ENCODE results near the gene CGAS. TPM values are rescaled to one million over a fixed set of nuclear protein-coding genes. Genes with fewer than 3 reads are reported as not detected.
A peak's percentile ranks its signal among the peaks of the same experiment; 100 is the strongest.

Gene CGAS
- total RNA-seq, 6 experiments from 2014 or later = 0.37 to 1.1 (median 0.78) TPM

DNA sequence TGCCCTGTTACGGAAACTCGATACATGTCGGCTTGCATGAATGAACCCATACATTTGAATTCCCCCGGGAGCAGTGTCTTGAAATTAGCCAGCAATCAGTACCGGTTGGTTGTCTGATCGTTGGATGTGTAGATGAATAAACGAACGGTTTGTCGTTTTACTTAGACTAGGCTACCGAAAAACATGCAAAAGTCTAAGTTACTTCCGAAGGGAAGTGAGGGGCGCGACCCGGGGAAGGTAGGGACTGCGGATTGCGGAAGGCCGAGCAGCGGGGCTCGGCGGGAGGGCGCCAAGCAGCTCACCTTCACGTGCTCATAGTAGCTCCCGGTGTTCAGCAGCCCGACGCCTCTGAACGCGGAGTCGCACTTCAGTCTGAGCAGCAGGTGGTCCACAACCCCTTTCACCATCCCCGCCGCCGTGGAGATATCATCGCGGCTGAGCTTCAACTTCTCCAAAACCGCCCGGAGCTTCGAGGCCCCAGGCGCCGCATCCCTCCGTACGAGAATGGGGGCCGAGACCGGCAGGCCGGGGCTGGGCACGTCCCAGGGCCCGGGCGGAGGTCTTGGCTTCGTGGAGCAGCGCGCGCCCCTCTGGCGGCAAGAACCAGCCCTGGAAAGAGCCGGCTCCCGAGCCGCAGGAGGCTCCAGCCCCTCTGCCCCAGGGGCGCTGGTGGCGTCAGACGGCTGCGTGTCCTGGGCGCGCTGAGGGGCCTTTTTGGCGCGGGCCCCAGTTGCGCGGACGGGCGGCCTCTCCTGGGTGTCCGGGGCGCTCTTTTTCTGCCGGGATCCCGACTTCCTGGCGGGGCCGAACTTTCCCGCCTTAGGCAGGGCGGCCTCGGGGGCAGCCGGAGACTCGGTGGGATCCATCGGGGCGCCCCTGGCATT is 632 bp downstream of the CGAS start:
- DNase-seq (peak; percentile 55 to 64 (median 58)), ATAC-seq (peak; percentile 63 to 75 (median 66))
- intact Hi-C loops (cut with DNase I) = no loop called here
- Histone ChIP-seq H3K27me3 (no peaks in the 10 kb centered on the region), H3K4me3 (peak overlapping the region; percentile 50 to 65 (median 61)), H3K9me3 (no peaks in the 10 kb centered on the region), H3K4me1 (no peaks in the 10 kb centered on the region), H3K27ac (peak overlapping the region; percentile 55 to 81 (median 72)), H3K36me3 (no peaks in the 10 kb centered on the region)
- WGBS (ENCODE audit: insufficient coverage, low coverage, low lambda C conversion rate, missing lambda C conversion rate) = 7% methylated on average over 26 of the region's 79 CpGs
- TF ChIP-seq POLR2A (IDR thresholded peaks at IDR 0.05) = no peak
- TF ChIP-seq CTCF (IDR thresholded peaks at IDR 0.05) = no peak

DNA sequence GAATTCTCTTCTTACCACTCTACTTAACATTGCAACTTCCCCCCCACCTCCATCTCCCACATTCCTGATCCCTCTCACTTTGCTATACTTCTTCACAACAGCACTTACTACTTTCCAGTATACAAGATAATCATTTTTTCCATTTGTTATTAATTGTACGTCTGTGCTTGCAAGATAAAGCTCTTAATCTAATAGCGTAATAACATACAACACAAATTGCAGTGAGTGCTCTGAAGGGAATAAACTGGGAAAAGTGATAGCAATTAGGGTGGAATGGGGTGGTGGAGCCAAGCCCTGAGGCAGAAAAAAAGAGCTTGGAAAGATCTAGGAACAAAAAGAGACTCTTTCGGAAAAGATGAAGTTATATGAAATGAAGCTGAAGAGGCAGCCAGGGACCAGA is 8.5 kb downstream of the CGAS start:
- 98% methylated on average over 3 of the region's 3 CpGs for WGBS (ENCODE audit: insufficient coverage, low coverage, low lambda C conversion rate, missing lambda C conversion rate)
- Histone ChIP-seq H3K27ac (no peak overlapping the region), H3K36me3 (no peaks in the 10 kb centered on the region), H3K4me1 (no peaks in the 10 kb centered on the region), H3K27me3 (no peaks in the 10 kb centered on the region), H3K4me3 (no peak overlapping the region), H3K9me3 (no peaks in the 10 kb centered on the region)
- intact Hi-C loops (cut with DNase I) = no loop called here
- ATAC-seq (no peak), DNase-seq (no peak)
- TF ChIP-seq CTCF (IDR thresholded peaks at IDR 0.05) (no peak), POLR2A (IDR thresholded peaks at IDR 0.05) (no peak)

GRCh38 chr6:73435236-73435635 is 16.9 kb downstream of the CGAS start:
- Histone ChIP-seq H3K4me1 (peaks cover 0 to 5% (median 0%) of the 10 kb centered on the region in 4 donors), H3K27ac (peak overlapping the region in 1 of 3 donors; percentile 41), H3K9me3 (no peaks in the 10 kb centered on the region), H3K4me3 (no peak overlapping the region), H3K27me3 (no peaks in the 10 kb centered on the region), H3K36me3 (no peaks in the 10 kb centered on the region)
- ATAC-seq = peak; percentile 83 to 87 (median 85)
- intact Hi-C loops (cut with DNase I) = no loop called here
- DNase-seq = no peak
- 35% methylated on average over 3 of the region's 3 CpGs for whole genome bisulfite sequencing (ENCODE audit: insufficient coverage, low coverage, low lambda C conversion rate, missing lambda C conversion rate)
- TF ChIP-seq POLR2A (IDR thresholded peaks at IDR 0.05) (no peak), CTCF (IDR thresholded peaks at IDR 0.05) (no peak)

DNA sequence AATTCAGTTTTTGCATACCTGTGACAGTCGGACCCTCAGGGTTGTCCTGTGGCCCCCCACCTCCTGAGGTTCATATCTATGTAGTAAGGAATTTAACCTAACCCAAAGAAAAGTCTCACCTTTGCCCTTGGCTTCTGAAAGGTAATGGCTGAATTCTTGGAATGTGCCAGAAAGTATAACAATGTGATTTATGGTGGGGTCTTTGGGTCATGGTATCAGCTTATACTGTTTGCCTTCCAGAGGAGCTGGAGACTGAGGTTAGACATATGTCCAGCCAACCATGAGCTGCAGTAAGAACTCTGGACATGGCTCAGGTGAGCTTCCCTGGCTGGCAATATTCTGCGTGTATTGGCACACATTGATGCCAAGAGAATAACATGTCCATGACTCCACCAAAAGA is 30.6 kb downstream of the CGAS start:
- ATAC-seq (peak in 1 of 4 donors; percentile 39), DNase-seq (no peak)
- H3K27ac ChIP-seq = no peak overlapping the region
- WGBS (ENCODE audit: insufficient coverage, low coverage, low lambda C conversion rate, missing lambda C conversion rate) = 38% methylated on average over 2 of the region's 2 CpGs
- no peaks in the 10 kb centered on the region for H3K27me3 ChIP-seq
- H3K36me3 ChIP-seq = no peaks in the 10 kb centered on the region
- no peaks in the 10 kb centered on the region for H3K4me1 ChIP-seq
- no peak overlapping the region for H3K4me3 ChIP-seq
- TF ChIP-seq POLR2A (IDR thresholded peaks at IDR 0.05) = no peak
- no peak for TF ChIP-seq CTCF (IDR thresholded peaks at IDR 0.05)
- H3K9me3 ChIP-seq = no peaks in the 10 kb centered on the region
- intact Hi-C loops (cut with DNase I) = no loop called here
